AG09309 (cell line): ENCODE data around the gene FAT3.

Experiments used
- DNase-seq: peaks from one replicate; pipeline ENCODE4 v3.0.0-alpha.2; 2010; ENCODE audit warnings: low read depth
- H3K4me3 ChIP-seq: 2 replicates; pipeline ENCODE4 v1.5.1; 2011; ENCODE audit warnings: mild to moderate bottlenecking, low read depth, low read length, moderate library complexity; ENCODE audit not compliant: control insufficient read depth
- TF ChIP-seq, protein P1 (sequence below): IDR thresholded peaks from 2 replicates; pipeline ENCODE4 v1.5.1; 2011; ENCODE audit warnings: mild to moderate bottlenecking, low read depth, low read length, inconsistent platforms; ENCODE audit not compliant: insufficient read depth, control insufficient read depth; ENCODE audit errors: missing control alignments

Gene FAT3

GRCh38 chr11:92249156-92249753, 24.6 kb downstream of the FAT3 start:
- no peak for DNase-seq
- no peak overlapping the region for H3K4me3 ChIP-seq
- TF ChIP-seq, protein P1, sequence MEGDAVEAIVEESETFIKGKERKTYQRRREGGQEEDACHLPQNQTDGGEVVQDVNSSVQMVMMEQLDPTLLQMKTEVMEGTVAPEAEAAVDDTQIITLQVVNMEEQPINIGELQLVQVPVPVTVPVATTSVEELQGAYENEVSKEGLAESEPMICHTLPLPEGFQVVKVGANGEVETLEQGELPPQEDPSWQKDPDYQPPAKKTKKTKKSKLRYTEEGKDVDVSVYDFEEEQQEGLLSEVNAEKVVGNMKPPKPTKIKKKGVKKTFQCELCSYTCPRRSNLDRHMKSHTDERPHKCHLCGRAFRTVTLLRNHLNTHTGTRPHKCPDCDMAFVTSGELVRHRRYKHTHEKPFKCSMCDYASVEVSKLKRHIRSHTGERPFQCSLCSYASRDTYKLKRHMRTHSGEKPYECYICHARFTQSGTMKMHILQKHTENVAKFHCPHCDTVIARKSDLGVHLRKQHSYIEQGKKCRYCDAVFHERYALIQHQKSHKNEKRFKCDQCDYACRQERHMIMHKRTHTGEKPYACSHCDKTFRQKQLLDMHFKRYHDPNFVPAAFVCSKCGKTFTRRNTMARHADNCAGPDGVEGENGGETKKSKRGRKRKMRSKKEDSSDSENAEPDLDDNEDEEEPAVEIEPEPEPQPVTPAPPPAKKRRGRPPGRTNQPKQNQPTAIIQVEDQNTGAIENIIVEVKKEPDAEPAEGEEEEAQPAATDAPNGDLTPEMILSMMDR = no peak

GRCh38 chr11:92251980-92252379, 27.4 kb downstream of the FAT3 start:
- H3K4me3 ChIP-seq = no peak overlapping the region
- TF ChIP-seq, protein P1 = no peak
- no peak for DNase-seq

- no peak for DNase-seq
- H3K4me3 ChIP-seq = no peak overlapping the region
- TF ChIP-seq, protein P1 = no peak
Measured at GRCh38 chr11:92253421-92253820, 28.8 kb downstream of the FAT3 start.

DNA sequence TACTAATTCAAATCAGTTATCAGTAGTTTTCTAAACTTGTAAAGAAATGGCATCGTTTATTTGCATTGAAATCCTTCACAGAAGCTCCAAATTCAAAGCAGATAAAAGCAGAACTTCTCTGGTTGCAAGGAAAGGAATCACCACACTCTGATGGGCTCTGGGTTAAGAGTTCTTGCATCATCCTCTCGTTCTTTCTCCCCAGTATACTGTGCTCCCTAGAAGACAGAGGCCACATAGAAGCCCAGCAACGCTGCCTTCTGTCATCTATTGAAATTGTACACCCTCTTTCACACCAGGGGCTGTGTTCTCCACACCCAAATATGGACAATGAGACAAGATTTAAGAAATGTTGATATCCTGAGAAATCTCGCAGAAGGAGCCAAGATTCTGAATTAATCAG, 29.3 kb downstream of the FAT3 start:
- TF ChIP-seq, protein P1 = no peak
- no peak overlapping the region for H3K4me3 ChIP-seq
- no peak for DNase-seq

DNA sequence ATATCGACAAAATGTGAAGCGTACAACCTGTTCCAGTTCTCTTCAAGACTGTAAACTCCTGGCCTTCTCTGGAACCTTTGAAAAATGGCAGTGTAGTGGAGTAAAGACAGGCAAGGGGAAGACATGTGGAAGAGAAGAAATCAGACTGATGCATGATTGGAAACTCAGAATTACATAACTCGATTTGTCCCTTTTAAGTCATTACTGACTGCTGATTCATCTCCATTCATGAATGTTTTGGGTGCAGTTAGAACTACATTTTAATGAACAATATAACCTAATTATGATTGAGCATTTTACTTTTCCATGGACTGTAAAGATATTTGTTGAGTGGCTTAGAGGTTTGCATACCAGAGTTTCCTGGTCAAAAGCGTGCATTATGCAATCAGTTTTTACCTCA, 32.9 kb downstream of the FAT3 start:
- TF ChIP-seq, protein P1 = no peak
- no peak overlapping the region for H3K4me3 ChIP-seq
- DNase-seq = no peak

- no peak overlapping the region for H3K4me3 ChIP-seq
- no peak for DNase-seq
- TF ChIP-seq, protein P1 = no peak
Measured at GRCh38 chr11:92259861-92260260, 35.2 kb downstream of the FAT3 start.

- no peak for DNase-seq
- TF ChIP-seq, protein P1 = no peak
- H3K4me3 ChIP-seq = no peak overlapping the region
Measured at GRCh38 chr11:92264350-92264749, 39.7 kb downstream of the FAT3 start.
